Body of pancreas (tissue), 4 donors: Measurements from ENCODE around the gene FGD5. TPM values are rescaled to one million over a fixed set of nuclear protein-coding genes. Genes with fewer than 3 reads are reported as not detected.

Experiments used
- ATAC-seq: fragments of 150-250 bp; one replicate; pipeline ENCODE4 v1.9.1; 2016
- DNase-seq, 4 donors: peaks; one replicate each; pipeline ENCODE4 v3.0.0-alpha.2; 2019
- H3K27ac ChIP-seq, 4 donors: fragments of 200-600 bp; sonication (generic); 1 replicate in 3 of 4; 2 replicates in 1 of 4; pipeline versions ENCODE4 v1.5.1 to v1.6.1; 2016 to 2019; ENCODE audit warnings: mild to moderate bottlenecking in 1 of 4, mixed read lengths in 1 of 4, moderate library complexity in 1 of 4
- H3K27me3 ChIP-seq, 2 donors: fragments of 200-600 bp; sonication (generic); one replicate each; pipeline ENCODE4 v1.6.0; 2016; ENCODE audit warnings: mild to moderate bottlenecking in 1 of 2
- H3K36me3 ChIP-seq, 2 donors: fragments of 200-600 bp; sonication (generic); replicated peaks in 1 of 2; 2 replicates each; pipeline ENCODE4 v1.5.1; 2016; ENCODE audit warnings: low read depth in 2 of 2; ENCODE audit not compliant: insufficient read depth in 1 of 2
- H3K4me1 ChIP-seq: fragments of 200-600 bp; sonication (generic); one replicate; pipeline ENCODE4 v1.6.0; 2016
- H3K4me3 ChIP-seq, 2 donors: fragments of 200-600 bp; sonication (generic); 1 replicate in 1 of 2; 2 replicates in 1 of 2; pipeline ENCODE4 v1.5.1; 2016 to 2019
- H3K9me3 ChIP-seq, 3 donors: fragments of 200-600 bp; sonication (generic); 1 replicate in 2 of 3; 2 replicates in 1 of 3; pipeline ENCODE4 v1.5.1; 2016
- POLR2A ChIP-seq, 3 donors: fragments of 450-650 bp; IDR thresholded peaks; one replicate each; pipeline ENCODE4 v1.6.1; 2016; ENCODE audit warnings: antibody characterized with exemption in 3 of 3, mild to moderate bottlenecking in 2 of 3
- WGBS, 2 donors: methylation state at CpG; one replicate each; pipeline ENCODE4 v1.1.5; 2017; 5-methylcytosine and 5-hydroxymethylcytosine counted together
- intact Hi-C: fragments of 100-400 bp; cut with DNase I; formaldehyde crosslinking; loops from one replicate; pipeline ENCODE4 v1.15.1; 2023
- total RNA-seq, 2 donors: library from RNA; depleted of rRNA; stranded (reverse); fragments of >200 nt; gene quantifications; one replicate each; pipeline ENCODE4 v1.1.0, GENCODE V29; 2016
- TF ChIP-seq, protein P1 (sequence below), 7 experiments: fragments of 450-650 bp in 4 of 7; fragments of 200-600 bp in 3 of 7; sonication (generic) in 3 of 7; IDR thresholded peaks; one replicate each; pipeline ENCODE4 v1.5.1; 2016 to 2019; ENCODE audit warnings: antibody characterized with exemption in 7 of 7

The FGD5 gene
- total RNA-seq, 2 donors from 2014 or later, result 4.9 to 7.8 TPM

DNA sequence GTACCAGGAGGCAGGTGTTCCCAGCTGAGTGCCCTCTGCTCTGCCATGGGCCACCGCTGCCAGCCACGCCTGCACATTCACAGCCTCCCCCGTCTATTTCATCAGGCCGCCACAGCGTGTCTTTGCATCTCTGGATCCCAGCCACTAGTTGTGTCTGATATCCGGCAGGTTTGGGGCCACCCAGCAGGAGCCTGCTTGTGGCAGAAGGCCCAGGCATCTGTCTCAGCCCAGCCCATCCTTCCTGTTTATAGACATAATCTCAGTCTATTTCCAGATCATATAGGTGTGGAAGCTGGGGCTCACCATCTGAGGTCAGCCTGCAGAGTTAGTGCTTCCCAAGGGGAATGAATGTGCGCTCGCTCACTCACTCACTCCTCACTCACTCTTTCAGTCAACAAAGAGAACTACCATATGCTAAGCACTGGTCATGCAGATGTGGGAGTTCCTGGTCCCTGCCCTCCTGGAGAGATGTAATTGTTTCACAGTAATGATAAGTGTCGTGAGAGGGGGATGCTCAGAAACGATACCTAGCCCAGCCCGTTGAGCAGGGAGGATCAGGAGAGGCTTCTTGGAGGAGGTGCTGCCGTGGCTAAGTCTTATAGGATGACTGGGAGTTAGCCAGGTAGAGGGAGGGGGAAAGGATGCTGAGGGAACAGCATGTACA is 60.6 kb downstream of the FGD5 start:
- Histone ChIP-seq H3K36me3 (no peaks in the 10 kb centered on the region), H3K4me3 (no peak overlapping the region), H3K27ac (no peak overlapping the region), H3K9me3 (no peaks in the 10 kb centered on the region), H3K4me1 (no peaks in the 10 kb centered on the region), H3K27me3 (no peaks in the 10 kb centered on the region)
- no peak for TF ChIP-seq POLR2A (IDR thresholded peaks at IDR 0.05)
- TF ChIP-seq, protein P1, sequence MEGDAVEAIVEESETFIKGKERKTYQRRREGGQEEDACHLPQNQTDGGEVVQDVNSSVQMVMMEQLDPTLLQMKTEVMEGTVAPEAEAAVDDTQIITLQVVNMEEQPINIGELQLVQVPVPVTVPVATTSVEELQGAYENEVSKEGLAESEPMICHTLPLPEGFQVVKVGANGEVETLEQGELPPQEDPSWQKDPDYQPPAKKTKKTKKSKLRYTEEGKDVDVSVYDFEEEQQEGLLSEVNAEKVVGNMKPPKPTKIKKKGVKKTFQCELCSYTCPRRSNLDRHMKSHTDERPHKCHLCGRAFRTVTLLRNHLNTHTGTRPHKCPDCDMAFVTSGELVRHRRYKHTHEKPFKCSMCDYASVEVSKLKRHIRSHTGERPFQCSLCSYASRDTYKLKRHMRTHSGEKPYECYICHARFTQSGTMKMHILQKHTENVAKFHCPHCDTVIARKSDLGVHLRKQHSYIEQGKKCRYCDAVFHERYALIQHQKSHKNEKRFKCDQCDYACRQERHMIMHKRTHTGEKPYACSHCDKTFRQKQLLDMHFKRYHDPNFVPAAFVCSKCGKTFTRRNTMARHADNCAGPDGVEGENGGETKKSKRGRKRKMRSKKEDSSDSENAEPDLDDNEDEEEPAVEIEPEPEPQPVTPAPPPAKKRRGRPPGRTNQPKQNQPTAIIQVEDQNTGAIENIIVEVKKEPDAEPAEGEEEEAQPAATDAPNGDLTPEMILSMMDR (IDR thresholded peaks at IDR 0.05), result no peak
- DNase-seq, result no peak
- no peak for ATAC-seq
- intact Hi-C loops, result no loop called here
- WGBS, 2 donors, result 57 to 66% methylated on average over 10 to 12 of the region's 12 CpGs

DNA sequence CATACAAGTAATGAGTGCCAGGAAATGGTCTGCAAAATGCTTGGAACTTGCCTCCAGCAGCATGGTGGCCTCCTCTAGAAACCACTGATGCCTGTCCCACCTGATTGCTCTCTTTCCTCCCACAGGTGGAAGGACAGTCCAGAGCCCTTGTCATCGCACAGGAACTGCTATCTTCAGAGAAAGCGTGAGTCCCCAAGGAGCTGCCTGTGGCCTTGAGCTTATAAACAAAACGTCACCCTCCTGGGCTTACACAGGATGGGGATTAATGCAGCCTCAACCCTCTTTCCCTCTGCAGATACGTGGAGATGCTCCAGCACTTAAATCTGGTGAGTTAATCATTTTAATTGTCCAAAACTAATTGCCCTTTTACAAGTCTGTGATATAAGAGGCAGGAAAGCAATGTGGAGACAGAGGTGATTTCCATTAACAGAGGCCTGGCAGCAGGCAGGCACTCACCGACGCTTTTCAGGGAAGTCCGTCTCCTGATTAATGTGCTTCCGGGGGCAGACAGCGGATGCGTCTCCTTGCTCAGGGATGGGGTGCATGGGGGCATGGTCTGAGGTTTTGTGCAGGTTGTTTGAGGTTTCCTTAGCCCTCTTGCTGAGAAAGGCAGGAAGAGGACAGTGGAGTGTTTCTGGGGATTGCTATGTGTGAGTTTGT is 61.8 kb downstream of the FGD5 start:
- Histone ChIP-seq H3K9me3 (no peaks in the 10 kb centered on the region), H3K36me3 (no peaks in the 10 kb centered on the region), H3K27ac (no peak overlapping the region), H3K27me3 (no peaks in the 10 kb centered on the region), H3K4me1 (no peaks in the 10 kb centered on the region), H3K4me3 (no peak overlapping the region)
- DNase-seq (no peak), ATAC-seq (no peak)
- 60 to 74% methylated on average over 10 of the region's 10 CpGs for WGBS, 2 donors
- intact Hi-C loops, result no loop called here
- no peak for TF ChIP-seq POLR2A (IDR thresholded peaks at IDR 0.05)
- TF ChIP-seq, protein P1 (IDR thresholded peaks at IDR 0.05), result no peak

DNA sequence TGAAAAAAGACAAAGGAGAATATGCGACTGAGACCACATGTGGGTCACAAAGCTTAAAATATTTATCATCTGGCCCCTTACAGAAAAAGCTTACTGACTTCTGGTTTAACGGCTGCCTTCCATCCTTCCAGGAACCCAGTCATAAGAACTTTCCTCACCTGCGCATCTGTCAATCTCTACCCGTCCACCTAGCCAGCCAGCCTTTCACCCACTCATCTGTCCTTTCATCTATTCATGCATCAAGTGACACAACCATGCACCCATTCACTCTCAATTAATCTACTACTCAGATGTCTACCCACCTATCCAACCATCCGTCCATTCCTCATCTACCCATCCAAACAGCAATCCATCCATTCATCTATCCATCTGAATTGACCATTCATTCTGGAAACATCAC is 64.5 kb downstream of the FGD5 start:
- DNase-seq, result no peak
- intact Hi-C loops, result no loop called here
- 80 to 86% methylated on average over 5 of the region's 5 CpGs for WGBS, 2 donors
- Histone ChIP-seq H3K27me3 (no peaks in the 10 kb centered on the region), H3K9me3 (no peaks in the 10 kb centered on the region), H3K4me3 (no peak overlapping the region), H3K27ac (no peak overlapping the region), H3K4me1 (no peaks in the 10 kb centered on the region), H3K36me3 (no peaks in the 10 kb centered on the region)
- TF ChIP-seq POLR2A (IDR thresholded peaks at IDR 0.05), result no peak
- TF ChIP-seq, protein P1 (IDR thresholded peaks at IDR 0.05), result no peak
- ATAC-seq, result no peak

DNA sequence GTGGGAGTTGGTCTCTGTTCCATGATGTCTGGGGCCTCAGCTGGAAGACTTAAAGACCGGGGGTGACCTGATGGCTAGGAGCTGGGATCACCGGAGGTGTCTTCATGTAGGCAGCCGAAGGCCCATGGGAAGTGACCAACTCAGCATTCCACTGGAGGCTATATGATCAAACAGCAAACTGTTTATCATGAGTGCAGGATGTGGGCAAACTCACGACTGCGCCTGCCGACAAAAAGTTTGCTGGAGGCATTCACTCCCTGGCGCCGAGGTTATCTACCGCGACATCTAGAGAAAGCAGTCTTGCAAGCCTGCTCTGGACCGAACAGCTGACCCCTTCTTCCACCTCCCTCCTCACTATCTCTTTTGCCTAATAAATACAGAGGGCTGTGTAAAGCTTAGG is 65.9 kb downstream of the FGD5 start:
- H3K36me3 ChIP-seq, result no peaks in the 10 kb centered on the region
- ATAC-seq (no peak), DNase-seq (no peak)
- no peaks in the 10 kb centered on the region for H3K9me3 ChIP-seq
- no peak for TF ChIP-seq POLR2A (IDR thresholded peaks at IDR 0.05)
- TF ChIP-seq, protein P1 (IDR thresholded peaks at IDR 0.05), result no peak
- intact Hi-C loops, result no loop called here
- H3K4me3 ChIP-seq, result no peak overlapping the region
- H3K4me1 ChIP-seq, result no peaks in the 10 kb centered on the region
- H3K27me3 ChIP-seq, result no peaks in the 10 kb centered on the region
- 72 to 76% methylated on average over 11 of the region's 11 CpGs for WGBS, 2 donors
- H3K27ac ChIP-seq, result no peak overlapping the region

DNA sequence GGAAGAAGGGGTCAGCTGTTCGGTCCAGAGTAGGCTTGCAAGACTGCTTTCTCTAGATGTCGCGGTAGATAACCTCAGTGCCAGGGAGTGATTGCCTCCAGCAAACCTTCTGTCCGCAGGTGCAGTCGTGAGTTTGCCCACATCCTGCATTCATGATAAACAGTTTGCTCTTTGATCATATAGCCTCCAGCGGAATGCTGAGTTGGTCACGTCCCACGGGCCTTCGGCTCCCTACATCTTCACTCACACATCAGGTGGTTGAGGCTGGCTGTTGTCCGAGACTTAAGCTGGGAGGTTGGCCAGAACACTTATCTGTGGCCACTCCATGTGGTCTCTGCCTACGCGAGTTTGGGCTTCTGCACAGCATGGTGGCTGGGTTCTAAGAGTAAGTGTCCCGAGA is 66.5 kb downstream of the FGD5 start:
- H3K27me3 ChIP-seq, result no peaks in the 10 kb centered on the region

More for the DNA sequence above, 66.5 kb downstream of the FGD5 start:
- Histone ChIP-seq H3K9me3 (no peaks in the 10 kb centered on the region), H3K27ac (no peak overlapping the region), H3K4me1 (no peaks in the 10 kb centered on the region), H3K36me3 (no peaks in the 10 kb centered on the region), H3K4me3 (no peak overlapping the region)
- WGBS, 2 donors, result 70 to 75% methylated on average over 12 to 13 of the region's 13 CpGs
- ATAC-seq (no peak), DNase-seq (no peak)
- intact Hi-C loops, result no loop called here
- TF ChIP-seq POLR2A (IDR thresholded peaks at IDR 0.05), result no peak
- TF ChIP-seq, protein P1 (IDR thresholded peaks at IDR 0.05), result no peak
